Parietal lobe (tissue), 1 donor: ENCODE data around the gene HYAL4. TPM values are rescaled to one million over a fixed set of nuclear protein-coding genes. Genes with fewer than 3 reads are reported as not detected.

Experiments used
- total RNA-seq: library from RNA; depleted of rRNA; stranded (reverse); fragments of >200 nt; gene quantifications from one replicate; pipeline ENCODE4 v1.2.3, GENCODE V29; 2014

Gene HYAL4, protein sequence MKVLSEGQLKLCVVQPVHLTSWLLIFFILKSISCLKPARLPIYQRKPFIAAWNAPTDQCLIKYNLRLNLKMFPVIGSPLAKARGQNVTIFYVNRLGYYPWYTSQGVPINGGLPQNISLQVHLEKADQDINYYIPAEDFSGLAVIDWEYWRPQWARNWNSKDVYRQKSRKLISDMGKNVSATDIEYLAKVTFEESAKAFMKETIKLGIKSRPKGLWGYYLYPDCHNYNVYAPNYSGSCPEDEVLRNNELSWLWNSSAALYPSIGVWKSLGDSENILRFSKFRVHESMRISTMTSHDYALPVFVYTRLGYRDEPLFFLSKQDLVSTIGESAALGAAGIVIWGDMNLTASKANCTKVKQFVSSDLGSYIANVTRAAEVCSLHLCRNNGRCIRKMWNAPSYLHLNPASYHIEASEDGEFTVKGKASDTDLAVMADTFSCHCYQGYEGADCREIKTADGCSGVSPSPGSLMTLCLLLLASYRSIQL
- not detected for total RNA-seq

DNA sequence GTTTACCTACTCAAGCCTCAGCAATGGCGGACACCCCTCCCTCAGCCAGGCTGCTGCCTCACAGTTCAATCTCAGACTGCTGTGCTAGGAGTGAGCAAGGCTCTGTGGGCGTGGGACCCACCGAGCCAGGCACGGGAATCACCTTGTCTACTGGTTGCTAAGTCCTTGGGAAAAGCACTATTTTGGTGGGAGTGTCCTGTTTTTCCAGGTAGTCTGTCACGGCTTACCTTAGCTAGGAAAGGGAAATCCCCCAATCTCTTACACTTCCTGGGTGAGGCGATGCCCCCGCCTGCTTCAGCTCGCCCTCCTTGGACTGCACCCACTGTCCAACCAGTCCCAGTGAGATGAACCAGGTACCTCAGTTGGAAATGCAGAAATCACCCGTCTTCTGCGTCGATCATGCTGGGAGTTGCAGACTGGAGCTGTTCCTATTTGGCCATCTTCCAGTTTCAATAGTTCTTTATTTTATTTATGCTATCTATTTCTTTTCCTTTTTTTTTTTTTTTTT is at the start of gene HYAL4:
TSS of gene HYAL4 (plus strand) at position 458 of the 508 bp plus-strand sequence. CDS start 23,105 bp downstream, outside the sequence.

GRCh38 chr7:123924941-123925340 is 80.0 kb downstream of the HYAL4 start, which contains the start of gene SPAM1:
Gene SPAM1 (plus strand): TSS chr7:123925241. CDS start chr7:123953571, 28,330 bp downstream.

Other genes with a start within 250 kb of the HYAL4 start
- not detected for gene ASB15, start 243.3 kb upstream of the HYAL4 start, total RNA-seq
- not detected for gene LMOD2, start 189.3 kb upstream of the HYAL4 start, total RNA-seq
- 30.4 TPM for gene WASL, start 96.2 kb upstream of the HYAL4 start, total RNA-seq
- gene SPAM1, start 80.1 kb downstream of the HYAL4 start, total RNA-seq = not detected
- 0.31 TPM for gene TMEM229A, start 187.9 kb downstream of the HYAL4 start, total RNA-seq